HEK293T (cell line): ENCODE results near the gene INPP1.

ENCODE experiments used
- CTCF ChIA-PET: fragments of 350-600 bp; formaldehyde crosslinking; extraction: SDS; loops from one replicate; lab custom pipeline; 2021; ENCODE audit warnings: antibody characterized with exemption, inconsistent platforms; lab: Yijun Ruan, JAX
- POLR2A ChIA-PET: fragments of 350-600 bp; formaldehyde crosslinking; extraction: SDS; loops from one replicate; lab custom pipeline; 2020; ENCODE audit warnings: antibody characterized with exemption, inconsistent platforms; lab: Yijun Ruan, JAX
- DNase-seq: peaks from one replicate; pipeline ENCODE4 v3.0.0; 2012; ENCODE audit warnings: mixed read lengths; ENCODE audit errors: extremely low spot score
- ARNT ChIP-seq: fragments of 450-650 bp; IDR thresholded peaks from 2 replicates; pipeline ENCODE4 v1.6.1; 2017; ENCODE audit warnings: mild to moderate bottlenecking
- BHLHE40 ChIP-seq: fragments of 450-650 bp; IDR thresholded peaks from 2 replicates; pipeline ENCODE4 v1.6.1; 2016; ENCODE audit warnings: mild to moderate bottlenecking, moderate library complexity, borderline replicate concordance
- CTBP1 ChIP-seq: fragments of 450-650 bp; IDR thresholded peaks from 2 replicates; pipeline ENCODE4 v1.6.1; 2016; ENCODE audit warnings: borderline replicate concordance
- ELF4 ChIP-seq: fragments of 450-650 bp; IDR thresholded peaks from 2 replicates; pipeline ENCODE4 v1.6.1; 2017; ENCODE audit warnings: antibody characterized with exemption
- FOXA1 ChIP-seq: fragments of 450-650 bp; IDR thresholded peaks from 2 replicates; pipeline ENCODE4 v1.6.1; 2016; ENCODE audit warnings: mild to moderate bottlenecking
- FOXK2 ChIP-seq: fragments of 450-650 bp; IDR thresholded peaks from 2 replicates; pipeline ENCODE4 v1.6.1; 2016; ENCODE audit warnings: mild to moderate bottlenecking
- FOXM1 ChIP-seq: fragments of 450-650 bp; IDR thresholded peaks from 2 replicates; pipeline ENCODE4 v1.6.1; 2017; ENCODE audit warnings: mild to moderate bottlenecking, borderline replicate concordance
- HDGF ChIP-seq: fragments of 450-650 bp; IDR thresholded peaks from 2 replicates; pipeline ENCODE4 v1.6.1; 2017; ENCODE audit warnings: antibody characterized with exemption, borderline replicate concordance
- L3MBTL2 ChIP-seq: fragments of 450-650 bp; conservative IDR thresholded peaks from 2 replicates; pipeline ENCODE4 v1.6.1; 2016; ENCODE audit warnings: mild to moderate bottlenecking
- LEF1 ChIP-seq: fragments of 450-650 bp; IDR thresholded peaks from 2 replicates; pipeline ENCODE4 v1.6.1; 2017; ENCODE audit warnings: mild to moderate bottlenecking, borderline replicate concordance
- NFRKB ChIP-seq: fragments of 450-650 bp; IDR thresholded peaks from 2 replicates; pipeline ENCODE4 v1.6.1; 2016; ENCODE audit warnings: mild to moderate bottlenecking, moderate library complexity
- SP1 ChIP-seq: fragments of 450-650 bp; IDR thresholded peaks from 2 replicates; pipeline ENCODE4 v1.6.1; 2017
- SUZ12 ChIP-seq: fragments of 450-650 bp; IDR thresholded peaks from 2 replicates; pipeline ENCODE4 v1.6.1; 2016; ENCODE audit warnings: mild to moderate bottlenecking
- TARDBP ChIP-seq: fragments of 450-650 bp; IDR thresholded peaks from 2 replicates; pipeline ENCODE4 v1.6.1; 2016
- ZNF384 ChIP-seq: fragments of 450-650 bp; IDR thresholded peaks from 2 replicates; pipeline ENCODE4 v1.6.1; 2016
- TF ChIP-seq, protein P1 (sequence below): fragments of 450-650 bp; IDR thresholded peaks from 2 replicates; pipeline ENCODE4 v1.6.1; 2016

INPP1 gene

DNA sequence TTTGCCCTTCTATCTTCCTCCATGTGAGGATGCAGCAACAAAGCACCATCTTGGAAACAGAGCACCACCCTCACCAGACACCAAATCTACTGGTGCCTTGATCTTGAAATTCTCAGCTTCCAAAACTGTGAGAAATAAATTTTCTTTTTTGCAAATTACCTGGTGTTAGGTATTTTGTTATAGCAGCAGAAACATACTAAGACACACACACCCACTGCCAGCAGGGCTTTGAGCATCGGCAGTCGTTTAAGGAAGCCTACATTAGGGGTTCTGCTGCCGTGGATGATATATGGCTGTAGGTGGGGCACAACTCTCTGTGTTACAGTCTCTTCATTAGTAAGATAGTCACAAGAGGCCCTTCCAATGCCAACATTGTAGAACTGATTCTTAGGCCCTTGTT is 44.0 kb downstream of the INPP1 start:
- ChIA-PET POLR2A (interaction anchor here (1.1 kb wide), 1 partner anchor 9 kb away, joined by 3 read pairs; no protein-coding TSS in a partner anchor), CTCF (no interaction called here)
- TF ChIP-seq ARNT, result no peak
- TF ChIP-seq SP1, result no peak
- TF ChIP-seq FOXA1, result no peak
- no peak for TF ChIP-seq HDGF
- no peak for TF ChIP-seq L3MBTL2
- TF ChIP-seq FOXK2, result no peak
- TF ChIP-seq, protein P1, sequence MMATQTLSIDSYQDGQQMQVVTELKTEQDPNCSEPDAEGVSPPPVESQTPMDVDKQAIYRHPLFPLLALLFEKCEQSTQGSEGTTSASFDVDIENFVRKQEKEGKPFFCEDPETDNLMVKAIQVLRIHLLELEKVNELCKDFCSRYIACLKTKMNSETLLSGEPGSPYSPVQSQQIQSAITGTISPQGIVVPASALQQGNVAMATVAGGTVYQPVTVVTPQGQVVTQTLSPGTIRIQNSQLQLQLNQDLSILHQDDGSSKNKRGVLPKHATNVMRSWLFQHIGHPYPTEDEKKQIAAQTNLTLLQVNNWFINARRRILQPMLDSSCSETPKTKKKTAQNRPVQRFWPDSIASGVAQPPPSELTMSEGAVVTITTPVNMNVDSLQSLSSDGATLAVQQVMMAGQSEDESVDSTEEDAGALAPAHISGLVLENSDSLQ, result no peak
- no peak for TF ChIP-seq NFRKB
- TF ChIP-seq ELF4, result no peak
- DNase-seq, result no peak

DNA sequence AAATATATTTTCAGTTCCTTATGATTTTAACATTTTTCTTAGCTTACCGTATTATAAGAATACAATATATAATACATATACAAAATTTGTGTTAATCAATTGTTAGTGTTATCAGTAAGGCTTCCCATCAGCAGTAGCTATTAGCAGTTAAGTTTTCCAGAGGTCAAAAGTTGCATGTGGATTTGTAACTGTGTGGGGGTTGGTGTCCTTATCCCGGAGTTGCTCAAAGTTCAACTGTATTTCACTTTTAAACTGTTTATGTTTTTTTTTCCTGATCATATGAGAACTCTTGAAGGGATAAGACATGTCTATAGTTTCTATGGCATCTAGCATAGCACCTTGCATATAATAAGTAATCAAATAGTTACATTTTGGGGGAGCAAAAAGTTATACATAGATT is 52.9 kb downstream of the INPP1 start:
- ChIA-PET POLR2A (interaction anchor here (0.8 kb wide), 1 partner anchor 9 kb away, joined by 3 read pairs; no protein-coding TSS in a partner anchor), CTCF (no interaction called here)
- TF ChIP-seq NFRKB (no peak), HDGF (no peak), ARNT (no peak), FOXM1 (no peak), SUZ12 (no peak)
- no peak for DNase-seq

GRCh38 chr2:190402986-190403603 is 59.7 kb downstream of the INPP1 start:
- no peak for DNase-seq

DNA sequence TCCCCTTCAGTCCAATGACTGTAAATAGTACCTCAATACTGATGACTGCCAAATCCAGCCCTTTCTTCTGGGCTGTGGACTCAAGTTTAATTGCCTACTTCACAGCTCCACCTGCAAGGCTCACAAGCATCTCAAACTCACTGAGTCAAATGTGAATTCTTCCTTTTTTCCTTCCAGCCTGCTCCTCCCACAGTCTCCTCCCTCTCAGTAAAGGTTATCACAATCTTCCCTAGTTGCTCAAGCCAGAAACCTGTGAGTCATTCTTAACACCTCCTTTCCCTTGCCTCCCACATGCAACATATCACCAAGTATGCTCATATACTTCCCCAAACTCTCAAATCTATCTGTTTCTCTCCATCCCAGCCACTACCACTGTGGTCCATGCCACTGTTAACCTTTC is 61.1 kb downstream of the INPP1 start:
- TF ChIP-seq SUZ12, result no peak
- no peak for TF ChIP-seq ZNF384
- no peak for DNase-seq
- ChIA-PET POLR2A (no interaction called here), CTCF (no interaction called here)

More at GRCh38 chr2:190402986-190403603, 59.7 kb downstream of the INPP1 start:
- ChIA-PET POLR2A (no interaction called here), CTCF (no interaction called here)
- no peak for TF ChIP-seq L3MBTL2
- TF ChIP-seq TARDBP, result no peak
- TF ChIP-seq CTBP1, result no peak
- no peak for TF ChIP-seq HDGF
- no peak for TF ChIP-seq FOXA1
- TF ChIP-seq BHLHE40, result no peak
- no peak for TF ChIP-seq NFRKB
- no peak for TF ChIP-seq SUZ12
- TF ChIP-seq, protein P1, result no peak
- TF ChIP-seq ELF4, result no peak
- no peak for TF ChIP-seq FOXK2
- TF ChIP-seq SP1, result no peak
- TF ChIP-seq ARNT, result no peak
- no peak for TF ChIP-seq ZNF384
- TF ChIP-seq FOXM1, result no peak
- no peak for TF ChIP-seq LEF1

DNA sequence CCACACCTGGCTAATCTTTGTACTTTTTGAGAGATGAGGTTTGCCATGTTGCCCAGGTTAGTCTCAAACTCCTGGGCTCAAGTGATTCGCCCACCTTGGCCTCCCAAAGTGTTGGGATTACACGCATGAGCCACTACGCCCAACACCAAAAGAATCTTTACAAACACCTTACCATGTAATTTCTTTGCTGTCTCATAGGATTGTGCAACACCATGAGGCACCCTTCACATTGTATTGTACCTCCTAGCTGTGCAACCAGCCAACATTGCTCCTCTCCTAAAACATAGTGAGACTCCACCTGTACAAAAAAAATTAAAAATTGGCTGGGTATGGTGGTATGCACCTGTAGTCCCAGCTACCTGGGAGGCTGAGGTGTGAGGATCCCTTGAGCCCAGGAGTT is 61.7 kb downstream of the INPP1 start:
- CTCF ChIA-PET, result no interaction called here
- no peak for DNase-seq
- POLR2A ChIA-PET, result no interaction called here
- TF ChIP-seq SUZ12, result no peak
- no peak for TF ChIP-seq ARNT
- no peak for TF ChIP-seq ELF4
- TF ChIP-seq BHLHE40, result no peak
- no peak for TF ChIP-seq FOXM1
- no peak for TF ChIP-seq FOXK2
- TF ChIP-seq HDGF, result no peak
- no peak for TF ChIP-seq NFRKB
- TF ChIP-seq LEF1, result no peak
- no peak for TF ChIP-seq ZNF384
- no peak for TF ChIP-seq SP1
- no peak for TF ChIP-seq L3MBTL2
- no peak for TF ChIP-seq TARDBP
- no peak for TF ChIP-seq CTBP1
- TF ChIP-seq, protein P1, result no peak
- no peak for TF ChIP-seq FOXA1

GRCh38 chr2:190405995-190406394 is 62.6 kb downstream of the INPP1 start:
- TF ChIP-seq LEF1 (no peak), FOXM1 (no peak), ZNF384 (no peak), SP1 (no peak), FOXK2 (no peak), NFRKB (no peak), TARDBP (no peak), ARNT (no peak), SUZ12 (no peak), FOXA1 (no peak), ELF4 (no peak), HDGF (no peak), L3MBTL2 (no peak), CTBP1 (no peak), BHLHE40 (no peak)
- TF ChIP-seq, protein P1, result no peak
- DNase-seq, result no peak
- CTCF ChIA-PET, result no interaction called here
- POLR2A ChIA-PET, result no interaction called here
